HK-2 (cell line): ENCODE measurements around the gene ARHGDIB.

Source experiments
- DNase-seq: peaks from one replicate; pipeline ENCODE4 v3.0.0-alpha.2; 2018; ENCODE audit not compliant: unreplicated experiment

ARHGDIB gene

GRCh38 chr12:14956024-14956891, 5.1 kb downstream of the ARHGDIB start:
- no peak for DNase-seq

GRCh38 chr12:14954269-14954668, 7.1 kb downstream of the ARHGDIB start:
- DNase-seq = no peak

- no peak for DNase-seq
Observed at GRCh38 chr12:14953752-14954151, 7.6 kb downstream of the ARHGDIB start.

GRCh38 chr12:14952299-14952921, 9.0 kb downstream of the ARHGDIB start:
- DNase-seq = no peak

GRCh38 chr12:14951851-14952250, 9.6 kb downstream of the ARHGDIB start:
- DNase-seq = no peak

GRCh38 chr12:14950982-14951746, 10.2 kb downstream of the ARHGDIB start:
- no peak for DNase-seq

- DNase-seq = no peak
Observed at GRCh38 chr12:14950421-14950820, 11.0 kb downstream of the ARHGDIB start.

- no peak for DNase-seq
Observed at GRCh38 chr12:14949631-14950030, 11.8 kb downstream of the ARHGDIB start.

GRCh38 chr12:14948672-14949071, 12.7 kb downstream of the ARHGDIB start:
- peak; percentile 41 for DNase-seq

GRCh38 chr12:14946861-14947260, 14.5 kb downstream of the ARHGDIB start:
- DNase-seq = no peak

GRCh38 chr12:14946162-14946561, 15.2 kb downstream of the ARHGDIB start:
- no peak for DNase-seq

GRCh38 chr12:14942196-14942931, 19.0 kb downstream of the ARHGDIB start:
- DNase-seq = no peak

- DNase-seq = no peak
Observed at GRCh38 chr12:14941369-14941768, 20.0 kb downstream of the ARHGDIB start.

GRCh38 chr12:14938301-14938700, 23.1 kb downstream of the ARHGDIB start, which contains the start of gene ERP27:
ERP27 (minus strand) TSS chr12:14938537; CDS start chr12:14938508, 29 bp downstream.
- no peak for DNase-seq

- DNase-seq = no peak
Observed at GRCh38 chr12:14937689-14938088, 23.7 kb downstream of the ARHGDIB start.

GRCh38 chr12:14937014-14937413, 24.4 kb downstream of the ARHGDIB start:
- no peak for DNase-seq

- DNase-seq = no peak
Observed at GRCh38 chr12:14936224-14936861, 25.1 kb downstream of the ARHGDIB start.

- DNase-seq = no peak
Observed at GRCh38 chr12:14935031-14935430, 26.4 kb downstream of the ARHGDIB start.

GRCh38 chr12:14934511-14934910, 26.9 kb downstream of the ARHGDIB start:
- no peak for DNase-seq

- no peak for DNase-seq
Observed at GRCh38 chr12:14931791-14932560, 29.4 kb downstream of the ARHGDIB start.
